Smooth muscle cell (in vitro differentiated cells): ENCODE data around the gene SLC6A18. TPM values are rescaled to one million over a fixed set of nuclear protein-coding genes. Genes with fewer than 3 reads are reported as not detected.

Experiments
- DNase-seq: peaks from one replicate; lab custom pipeline; 2025; ENCODE audit not compliant: unreplicated experiment; lab: John Stamatoyannopoulos, UW
- H2AFZ ChIP-seq: fragments of 200-600 bp; sonication (generic); 2 replicates; pipeline ENCODE4 v1.6.0; 2016; ENCODE audit warnings: antibody characterized with exemption, low read depth, mild to moderate bottlenecking
- H3F3A ChIP-seq: fragments of 200-600 bp; sonication (generic); 2 replicates; pipeline ENCODE4 v1.6.0; 2017; ENCODE audit warnings: antibody characterized with exemption, low read depth
- H3K27ac ChIP-seq: fragments of 200-600 bp; sonication (generic); 2 replicates; pipeline ENCODE4 v1.5.1; 2016; ENCODE audit warnings: low read depth, mild to moderate bottlenecking
- H3K27me3 ChIP-seq: fragments of 200-600 bp; sonication (generic); 2 replicates; pipeline ENCODE4 v1.6.1; 2016; ENCODE audit warnings: low read depth, mild to moderate bottlenecking
- H3K36me3 ChIP-seq: fragments of 200-600 bp; sonication (generic); 2 replicates; pipeline ENCODE4 v1.5.1; 2016; ENCODE audit warnings: low read depth
- H3K4me1 ChIP-seq: fragments of 200-600 bp; sonication (generic); 2 replicates; pipeline ENCODE4 v1.5.1; 2016; ENCODE audit warnings: low read depth
- H3K4me2 ChIP-seq: fragments of 200-600 bp; sonication (generic); 2 replicates; pipeline ENCODE4 v1.6.0; 2016; ENCODE audit warnings: mild to moderate bottlenecking
- H3K4me3 ChIP-seq: fragments of 200-600 bp; sonication (generic); 2 replicates; pipeline ENCODE4 v1.5.1; 2016; ENCODE audit warnings: mild to moderate bottlenecking
- H3K79me2 ChIP-seq: fragments of 200-600 bp; sonication (generic); 2 replicates; pipeline ENCODE4 v1.6.0; 2016; ENCODE audit warnings: low read depth, mild to moderate bottlenecking
- H3K9ac ChIP-seq: fragments of 200-600 bp; sonication (generic); 2 replicates; pipeline ENCODE4 v1.6.0; 2016; ENCODE audit warnings: low read depth
- H3K9me3 ChIP-seq: fragments of 200-600 bp; sonication (generic); replicated peaks from 2 replicates; pipeline ENCODE4 v1.5.1; 2016; ENCODE audit warnings: low read depth
- H4K20me1 ChIP-seq: fragments of 200-600 bp; sonication (generic); 2 replicates; pipeline ENCODE4 v1.6.0; 2016; ENCODE audit warnings: low read depth
- WGBS: methylation state at CpG from one replicate; pipeline ENCODE4 v1.1.7; 2016; ENCODE audit warnings: low lambda C conversion rate; 5-methylcytosine and 5-hydroxymethylcytosine counted together
- polyA plus RNA-seq: library from polyadenylated mRNA; unstranded; fragments of >200 nt; fragmentation: Nextera tagmentation; extraction: Ambion mirVana; gene quantifications from 2 replicates; pipeline ENCODE4 v1.2.1, GENCODE V29; 2016
- total RNA-seq: library from RNA; depleted of rRNA; stranded (reverse); fragments of >200 nt; gene quantifications from 2 replicates; pipeline ENCODE4 v1.2.3, GENCODE V29; 2014
- TF ChIP-seq, protein P1 (sequence below): fragments of 200-600 bp; sonication (generic); IDR thresholded peaks from 2 replicates; pipeline ENCODE4 v1.5.1; 2017; ENCODE audit warnings: borderline replicate concordance, mild to moderate bottlenecking, antibody characterized with exemption; ENCODE audit not compliant: insufficient read depth, poor library complexity, severe bottlenecking

Gene SLC6A18
- total and polyA plus RNA-seq, 2 experiments from 2014 or later = not detected

DNA sequence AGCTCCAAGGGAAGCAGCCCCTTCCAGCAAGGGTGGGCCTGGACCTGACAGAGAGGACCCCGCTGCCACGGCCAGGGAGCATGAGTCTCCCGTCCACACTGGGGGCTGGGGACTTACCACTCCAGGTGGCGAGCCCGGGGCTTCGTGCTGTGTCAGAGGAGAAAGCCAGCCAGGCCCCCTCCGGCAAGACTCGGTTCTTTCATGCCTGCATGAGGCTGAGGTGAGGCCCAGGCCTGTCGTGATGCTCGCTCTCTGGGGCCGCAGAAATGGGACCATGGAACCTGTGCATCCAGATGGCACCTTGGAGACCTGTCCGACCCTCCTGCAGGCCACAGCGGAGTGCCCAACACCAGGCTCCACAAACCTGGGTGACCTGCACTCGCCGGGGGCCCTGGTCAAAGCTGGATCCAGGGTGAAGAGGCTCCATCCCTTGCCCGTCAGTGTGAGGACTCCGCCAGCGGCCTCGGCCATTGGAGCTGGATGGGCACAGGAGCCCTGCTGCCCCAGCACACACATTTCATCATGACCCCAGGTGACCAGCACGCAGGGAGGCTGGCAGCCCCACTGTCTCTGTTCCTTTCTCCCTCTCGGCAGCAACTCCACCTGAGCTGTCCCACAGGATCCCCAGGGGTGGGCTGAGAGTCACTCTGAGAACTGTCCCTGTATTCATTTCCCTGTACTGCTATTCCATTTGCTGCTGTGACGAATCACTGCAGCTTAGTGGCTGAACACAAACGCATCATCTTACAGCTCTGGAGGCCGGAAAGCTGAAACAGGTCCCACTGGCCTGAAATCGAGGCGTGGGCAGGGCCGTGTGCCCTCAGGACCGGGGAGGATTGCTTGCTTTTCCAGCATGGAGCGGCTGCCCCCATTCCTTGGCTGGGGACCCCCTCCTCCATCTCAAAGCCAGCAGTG lies 24.4 kb downstream of the SLC6A18 start:
- H3K4me2 ChIP-seq = no peak overlapping the region
- no peaks in the 10 kb centered on the region for H3K4me1 ChIP-seq
- DNase-seq = no peak
- no peaks in the 10 kb centered on the region for H3F3A ChIP-seq
- H3K79me2 ChIP-seq = no peaks in the 10 kb centered on the region
- TF ChIP-seq, protein P1, sequence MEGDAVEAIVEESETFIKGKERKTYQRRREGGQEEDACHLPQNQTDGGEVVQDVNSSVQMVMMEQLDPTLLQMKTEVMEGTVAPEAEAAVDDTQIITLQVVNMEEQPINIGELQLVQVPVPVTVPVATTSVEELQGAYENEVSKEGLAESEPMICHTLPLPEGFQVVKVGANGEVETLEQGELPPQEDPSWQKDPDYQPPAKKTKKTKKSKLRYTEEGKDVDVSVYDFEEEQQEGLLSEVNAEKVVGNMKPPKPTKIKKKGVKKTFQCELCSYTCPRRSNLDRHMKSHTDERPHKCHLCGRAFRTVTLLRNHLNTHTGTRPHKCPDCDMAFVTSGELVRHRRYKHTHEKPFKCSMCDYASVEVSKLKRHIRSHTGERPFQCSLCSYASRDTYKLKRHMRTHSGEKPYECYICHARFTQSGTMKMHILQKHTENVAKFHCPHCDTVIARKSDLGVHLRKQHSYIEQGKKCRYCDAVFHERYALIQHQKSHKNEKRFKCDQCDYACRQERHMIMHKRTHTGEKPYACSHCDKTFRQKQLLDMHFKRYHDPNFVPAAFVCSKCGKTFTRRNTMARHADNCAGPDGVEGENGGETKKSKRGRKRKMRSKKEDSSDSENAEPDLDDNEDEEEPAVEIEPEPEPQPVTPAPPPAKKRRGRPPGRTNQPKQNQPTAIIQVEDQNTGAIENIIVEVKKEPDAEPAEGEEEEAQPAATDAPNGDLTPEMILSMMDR = no peak
- H2AFZ ChIP-seq = no peak overlapping the region
- H3K36me3 ChIP-seq = no peaks in the 10 kb centered on the region
- H3K9me3 ChIP-seq = no peaks in the 10 kb centered on the region
- H3K9ac ChIP-seq = no peak overlapping the region
- no peaks in the 10 kb centered on the region for H3K27me3 ChIP-seq
- no peaks in the 10 kb centered on the region for H4K20me1 ChIP-seq
- no peak overlapping the region for H3K27ac ChIP-seq
- WGBS = 86% methylated on average over 26 of the region's 29 CpGs
- H3K4me3 ChIP-seq = no peak overlapping the region

DNA sequence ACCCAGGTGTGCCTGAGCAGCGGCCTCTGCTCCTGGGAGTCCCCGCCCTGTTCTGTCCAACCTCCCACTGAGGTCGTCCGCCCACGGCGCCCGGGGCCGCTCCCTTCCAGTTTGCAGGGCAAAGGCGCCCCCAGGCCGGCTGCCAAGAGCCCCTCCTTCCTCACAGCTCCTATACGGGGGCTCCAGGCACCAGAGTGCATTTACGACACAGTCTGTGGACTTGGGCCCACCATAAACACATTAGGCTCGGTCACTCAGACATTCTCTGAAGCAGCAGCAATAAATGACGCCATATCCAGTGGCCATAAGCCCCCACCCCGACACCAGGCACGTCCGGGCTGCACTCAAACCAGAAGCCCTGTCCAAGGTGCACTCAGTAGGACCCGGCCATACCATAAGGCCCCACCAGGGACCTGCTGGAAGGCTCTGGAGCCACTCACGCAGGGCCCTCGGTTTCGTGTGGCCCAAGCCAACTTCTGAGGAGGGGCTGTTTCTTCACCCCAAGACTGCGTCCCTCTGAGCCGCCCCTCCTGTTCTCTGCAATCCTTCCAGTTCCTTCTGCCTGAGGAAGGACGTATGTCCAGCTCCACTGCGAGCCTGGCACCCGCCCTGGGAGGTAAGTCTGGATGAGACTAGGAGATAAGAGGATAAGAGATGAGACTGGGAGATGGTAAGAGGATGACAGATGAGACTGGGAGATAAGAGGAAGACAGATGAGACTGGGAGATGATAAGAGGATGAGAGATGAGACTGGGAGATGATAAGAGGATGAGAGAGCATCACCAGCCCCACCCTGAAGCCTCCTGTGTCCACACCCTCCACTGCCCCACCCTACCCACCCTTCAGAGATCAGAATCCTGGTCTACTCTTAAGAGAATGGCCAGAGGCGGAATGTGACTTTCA lies 26.7 kb downstream of the SLC6A18 start:
- H2AFZ ChIP-seq = no peak overlapping the region
- no peaks in the 10 kb centered on the region for H3K4me1 ChIP-seq
- no peaks in the 10 kb centered on the region for H3K36me3 ChIP-seq
- no peak overlapping the region for H3K27ac ChIP-seq
- H3K79me2 ChIP-seq = no peaks in the 10 kb centered on the region
- DNase-seq = no peak
- H3F3A ChIP-seq = no peaks in the 10 kb centered on the region
- no peaks in the 10 kb centered on the region for H3K9me3 ChIP-seq
- H3K4me2 ChIP-seq = no peak overlapping the region
- no peak overlapping the region for H3K4me3 ChIP-seq
- no peaks in the 10 kb centered on the region for H4K20me1 ChIP-seq
- H3K9ac ChIP-seq = no peak overlapping the region
- 81% methylated on average over 26 of the region's 27 CpGs for WGBS
- H3K27me3 ChIP-seq = no peaks in the 10 kb centered on the region
- TF ChIP-seq, protein P1 = no peak

DNA sequence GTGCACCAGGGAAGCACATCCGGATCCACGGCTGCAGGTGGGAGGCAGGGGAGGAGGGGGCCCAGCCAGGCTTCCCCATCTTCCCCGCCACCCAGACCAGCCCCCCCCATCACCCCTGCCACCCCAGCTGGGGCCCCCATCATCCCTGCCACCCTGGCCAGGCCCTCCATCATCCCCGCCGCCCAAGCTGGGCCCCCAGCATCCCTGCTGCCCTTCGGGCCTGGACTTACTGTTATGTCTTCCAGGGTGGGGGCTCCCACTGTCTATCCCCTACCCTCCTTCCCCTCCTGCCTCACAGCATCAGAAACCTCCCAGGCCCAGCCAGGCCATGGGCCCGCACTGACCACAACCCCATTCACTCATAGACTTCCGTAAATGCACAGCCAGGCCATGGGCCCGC lies 27.5 kb downstream of the SLC6A18 start:
- H2AFZ ChIP-seq = no peak overlapping the region
- H3K9me3 ChIP-seq = no peaks in the 10 kb centered on the region
- TF ChIP-seq, protein P1 = no peak
- H3K9ac ChIP-seq = no peak overlapping the region
- H3K4me1 ChIP-seq = no peaks in the 10 kb centered on the region
- H3F3A ChIP-seq = no peaks in the 10 kb centered on the region
- no peak overlapping the region for H3K27ac ChIP-seq
- H3K27me3 ChIP-seq = no peaks in the 10 kb centered on the region
- no peak for DNase-seq
- no peaks in the 10 kb centered on the region for H4K20me1 ChIP-seq
- H3K36me3 ChIP-seq = no peaks in the 10 kb centered on the region
- H3K4me2 ChIP-seq = no peak overlapping the region
- no peak overlapping the region for H3K4me3 ChIP-seq
- no peaks in the 10 kb centered on the region for H3K79me2 ChIP-seq
- 98% methylated on average over 4 of the region's 9 CpGs for WGBS
